Ecto neural progenitor cell (in vitro differentiated cells): ENCODE data around the gene ITGA4.
"Not testable (repeated sequence)": the region's sequence is repeated elsewhere in the genome, so short reads cannot be mapped to it uniquely, and the experiment has no call there.

Source experiments
- DNase-seq: peaks from one replicate; pipeline ENCODE4 v3.0.0-alpha.2; 2018; ENCODE audit warnings: low spot score

Gene ITGA4

GRCh38 chr2:181457121-181457740 is at the start of gene ITGA4:
Gene ITGA4, plus strand, starts transcription at chr2:181457386. Its CDS starts 269 bp downstream, at chr2:181457655.
- DNase-seq, result peak; percentile 90

GRCh38 chr2:181408861-181409260 is 48.3 kb upstream of the ITGA4 start:
- DNase-seq, result no peak

GRCh38 chr2:181411105-181411849 is 45.9 kb upstream of the ITGA4 start:
- DNase-seq, result peak; percentile 77

- no peak for DNase-seq
Observed at GRCh38 chr2:181419129-181419855, 37.9 kb upstream of the ITGA4 start.

DNA sequence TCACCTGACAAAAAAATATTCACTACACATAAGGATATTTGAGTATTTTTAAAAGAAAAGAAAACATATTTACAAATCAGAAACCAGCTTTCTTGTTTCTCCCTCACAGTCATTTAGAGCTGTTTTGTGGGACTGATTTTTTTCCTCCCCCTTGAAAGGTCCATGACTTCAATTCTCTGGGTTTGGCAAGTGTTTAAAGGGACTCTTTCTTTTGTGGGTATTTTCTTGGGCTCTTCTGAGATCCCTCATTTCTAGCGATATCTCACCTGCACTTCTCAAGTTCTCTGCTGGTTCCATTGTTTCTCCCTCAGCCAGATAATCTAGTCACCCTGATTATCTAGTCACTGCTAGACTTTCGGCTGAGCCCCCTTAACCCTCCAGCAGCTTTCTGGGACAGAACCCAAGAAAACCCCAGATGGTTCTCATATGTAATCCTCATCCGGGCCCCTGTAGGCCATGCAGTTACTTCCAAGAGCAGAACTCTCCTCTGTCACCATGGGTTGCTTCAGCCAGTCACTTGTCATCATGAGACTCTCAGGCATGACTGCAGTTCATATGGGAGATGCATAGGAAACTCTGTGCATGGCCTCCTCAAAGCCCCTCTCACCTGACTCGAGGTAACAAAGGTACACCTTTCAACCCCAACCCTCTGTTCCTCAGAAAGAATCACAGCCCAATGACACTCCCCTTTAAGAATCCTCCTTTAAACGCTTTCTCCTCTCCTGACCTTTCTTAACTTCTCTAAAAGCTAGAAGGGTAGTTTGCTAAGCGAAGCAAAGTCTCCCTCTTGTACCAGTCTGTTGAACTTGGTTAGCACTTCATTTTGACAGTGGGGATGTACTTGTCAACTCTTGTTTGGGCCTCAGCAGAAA is 36.7 kb upstream of the ITGA4 start:
- DNase-seq, result no peak

- DNase-seq, result no peak
Observed at GRCh38 chr2:181421131-181421458, 36.1 kb upstream of the ITGA4 start.

DNA sequence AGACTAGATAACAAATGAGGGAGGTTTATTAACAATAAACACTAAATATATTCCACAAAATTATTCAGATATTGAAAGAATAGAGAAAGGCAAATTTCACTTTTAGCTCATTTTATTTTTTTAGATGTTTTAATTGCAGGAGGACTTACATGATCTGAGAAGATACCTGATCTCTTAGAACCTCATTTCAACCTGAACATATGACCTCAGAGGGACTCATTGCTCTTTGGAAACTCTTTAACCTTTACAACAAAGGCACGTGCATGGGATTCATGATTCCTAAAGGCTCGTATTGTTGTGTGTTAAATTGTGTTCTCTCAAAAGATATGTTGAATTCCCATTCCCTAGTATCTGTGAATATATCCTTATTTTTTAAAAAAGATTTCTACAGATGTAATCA is 35.7 kb upstream of the ITGA4 start:
- DNase-seq, result no peak

GRCh38 chr2:181426672-181427071 is 30.5 kb upstream of the ITGA4 start:
- DNase-seq, result no peak

DNA sequence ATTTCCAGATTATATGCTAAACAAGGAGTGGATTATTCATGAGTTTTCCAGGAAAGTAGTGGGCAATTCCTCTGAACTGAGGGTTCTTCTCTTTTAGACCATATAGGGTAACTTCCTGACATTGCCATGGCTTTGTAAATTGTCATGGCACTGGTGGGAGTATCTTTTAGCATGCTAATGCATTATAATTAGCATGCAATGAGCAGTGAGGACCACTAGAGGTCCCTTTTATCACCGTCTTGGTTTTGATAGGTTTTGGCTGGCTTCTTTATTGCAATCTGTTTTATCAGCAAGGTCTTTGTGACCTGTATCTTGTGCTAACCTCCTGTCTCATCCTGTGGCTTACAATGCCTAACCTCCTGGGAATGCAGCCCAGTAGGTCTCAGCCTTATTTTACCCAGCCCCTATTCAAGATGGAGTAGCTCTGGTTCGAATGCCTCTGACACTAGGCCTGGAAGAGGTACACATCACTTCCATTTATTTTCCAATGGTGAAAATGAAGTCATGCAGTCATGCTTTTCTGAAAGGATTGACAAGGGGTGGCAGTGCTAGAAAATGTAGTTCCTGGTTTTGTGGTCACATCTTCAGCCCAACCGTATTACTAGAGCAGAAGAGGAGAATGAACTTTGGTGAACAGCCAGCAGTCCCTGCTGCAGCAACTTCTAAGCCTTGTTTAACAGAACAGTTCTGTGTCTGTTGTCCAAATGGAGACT is 26.6 kb upstream of the ITGA4 start:
- DNase-seq, result no peak

GRCh38 chr2:181431674-181432073 is 25.5 kb upstream of the ITGA4 start:
- DNase-seq, result no peak

GRCh38 chr2:181438261-181438660 is 18.9 kb upstream of the ITGA4 start:
- no peak for DNase-seq

DNA sequence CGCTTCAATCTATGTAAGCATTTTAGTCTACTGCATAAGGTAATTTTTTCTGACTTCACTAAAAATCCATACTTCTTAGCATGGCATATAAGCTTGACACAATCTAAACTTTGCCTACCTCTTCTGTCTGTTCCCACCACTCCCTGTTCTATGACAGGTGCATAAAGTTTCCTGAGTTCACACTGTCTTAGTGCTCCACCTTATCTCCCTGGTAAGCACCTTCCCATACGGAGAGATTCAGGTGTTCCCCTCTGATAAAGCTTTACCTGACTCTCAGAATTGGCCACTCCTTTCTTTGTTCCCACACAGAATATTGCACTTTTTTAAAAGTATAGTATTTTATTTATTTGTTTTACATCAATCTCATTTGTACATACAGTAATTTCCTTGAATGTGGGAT is 16.8 kb upstream of the ITGA4 start:
- DNase-seq, result no peak

DNA sequence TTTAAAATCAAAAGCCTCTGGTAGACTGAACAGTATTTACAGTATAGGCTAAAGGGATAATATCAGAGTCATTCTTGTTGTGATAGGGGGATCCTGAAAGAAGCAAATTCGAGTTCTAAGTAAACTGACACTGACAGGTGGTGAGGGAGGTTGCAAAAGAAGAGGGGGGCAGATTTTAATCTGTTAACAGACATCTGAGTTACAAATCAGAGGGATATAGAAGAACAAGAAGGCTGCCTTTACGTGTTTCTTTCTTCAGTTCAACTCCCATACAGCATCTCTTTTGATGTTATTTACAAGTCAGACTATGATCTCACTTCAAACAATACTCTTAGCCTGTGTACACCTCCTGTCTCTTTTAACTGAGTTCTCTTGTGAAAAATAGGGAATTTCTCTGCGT is 16.3 kb upstream of the ITGA4 start:
- DNase-seq, result no peak

DNA sequence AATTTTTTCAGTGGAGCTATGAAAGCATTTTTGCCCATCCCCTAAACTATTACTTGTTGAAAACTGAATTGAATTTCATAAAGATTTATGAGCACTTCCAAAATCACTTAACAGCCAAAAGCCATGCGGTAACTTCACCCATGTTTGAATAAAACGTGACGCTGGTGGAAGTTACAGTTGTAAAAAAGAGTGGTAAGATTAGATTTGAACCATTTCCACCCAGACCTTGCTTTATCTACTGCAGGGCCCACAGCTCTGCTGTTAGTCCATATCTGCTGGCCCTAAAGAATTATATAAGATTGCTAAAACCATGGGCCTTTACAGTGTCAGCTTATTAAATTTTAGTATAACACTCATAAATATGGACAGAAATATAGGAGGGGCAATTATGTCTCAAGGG is 15.5 kb upstream of the ITGA4 start:
- no peak for DNase-seq

GRCh38 chr2:181444654-181445053 is 12.5 kb upstream of the ITGA4 start:
- DNase-seq, result no peak

GRCh38 chr2:181446985-181447384 is 10.2 kb upstream of the ITGA4 start:
- DNase-seq, result no peak

DNA sequence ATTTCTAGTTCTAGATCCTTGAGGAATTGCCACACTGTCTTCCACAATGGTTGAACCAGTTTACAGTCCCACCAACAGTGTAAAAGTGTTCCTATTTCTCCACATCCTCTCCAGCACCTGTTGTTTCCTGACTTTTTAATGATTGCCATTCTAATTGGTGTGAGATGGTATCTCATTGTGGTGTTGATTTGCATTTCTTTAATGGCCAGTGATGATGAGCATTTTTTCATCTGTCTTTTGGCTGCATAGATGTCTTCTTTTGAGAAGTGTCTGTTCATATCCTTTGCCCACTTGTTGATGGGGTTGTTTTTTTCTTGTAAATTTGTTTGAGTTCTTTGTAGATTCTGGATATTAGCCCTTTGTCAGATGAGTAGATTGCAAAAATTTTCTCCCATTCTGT is 7.9 kb upstream of the ITGA4 start:
- not testable (repeated sequence) for DNase-seq

DNA sequence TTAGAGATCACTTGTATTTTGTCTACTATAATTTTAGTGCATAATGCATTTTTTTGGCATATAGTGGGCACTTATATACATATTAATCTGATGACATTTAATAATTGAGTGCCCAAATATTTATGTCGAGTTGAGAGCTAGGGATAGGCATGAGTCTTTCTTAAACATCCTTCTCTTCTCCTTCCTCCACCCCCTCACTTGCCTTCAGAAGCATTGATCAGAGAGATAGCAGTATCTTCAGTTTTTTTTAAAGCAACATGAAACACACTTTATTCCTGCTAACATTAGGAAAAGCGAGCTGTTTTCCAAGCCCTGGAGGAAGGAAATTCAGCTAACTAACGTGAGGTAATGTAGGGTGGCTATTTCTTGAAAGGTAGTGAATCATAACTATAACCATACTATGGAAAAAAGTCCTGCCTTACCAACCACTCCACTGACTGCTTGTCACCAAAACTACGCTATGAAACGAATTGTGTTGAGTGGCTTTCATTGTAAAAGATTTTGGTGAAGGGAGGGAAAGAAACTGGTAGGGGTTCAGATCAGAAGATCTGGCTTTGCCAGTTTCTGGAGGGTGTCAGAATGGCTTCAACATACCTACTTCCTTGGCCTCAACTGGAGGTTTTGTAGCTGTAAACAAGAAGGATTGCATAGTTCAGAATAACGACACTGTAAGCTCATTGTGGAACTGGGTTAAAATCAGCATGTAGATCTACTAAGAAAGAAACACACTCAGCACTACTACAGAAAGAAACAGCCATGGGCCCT is 2.3 kb upstream of the ITGA4 start:
- no peak for DNase-seq

- peak; percentile 58 for DNase-seq
Observed at GRCh38 chr2:181456660-181457120, 496 bp upstream of the ITGA4 start.

DNA sequence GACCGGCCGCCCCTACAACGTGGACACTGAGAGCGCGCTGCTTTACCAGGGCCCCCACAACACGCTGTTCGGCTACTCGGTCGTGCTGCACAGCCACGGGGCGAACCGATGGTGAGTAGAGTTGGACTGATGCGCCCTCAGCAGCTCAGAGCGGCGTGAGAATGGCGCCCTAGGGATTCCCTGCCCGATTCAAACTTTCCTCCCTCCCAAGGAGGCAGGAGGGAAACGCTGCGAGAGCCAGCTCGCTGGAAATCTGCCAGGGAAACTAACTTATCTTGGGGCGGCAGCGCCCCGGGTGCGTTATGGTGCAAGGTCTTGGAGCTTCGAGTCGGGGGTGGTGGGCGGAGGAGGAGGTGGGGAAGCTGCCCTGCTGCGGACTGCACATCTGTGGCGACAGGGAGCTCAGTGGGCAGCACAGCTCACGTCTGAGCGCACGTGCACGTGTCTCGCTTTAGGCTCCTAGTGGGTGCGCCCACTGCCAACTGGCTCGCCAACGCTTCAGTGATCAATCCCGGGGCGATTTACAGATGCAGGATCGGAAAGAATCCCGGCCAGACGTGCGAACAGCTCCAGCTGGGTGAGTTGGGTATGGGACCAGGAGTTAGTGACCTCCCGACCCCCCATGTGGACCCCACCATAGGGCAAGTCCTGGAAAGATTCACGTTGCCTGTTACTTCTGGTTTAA is 697 bp downstream of the ITGA4 start:
- peak; percentile 65 for DNase-seq
